Neutrophil (primary cell): ENCODE measurements around the gene MBTPS1.

Experiments used
- H3K27ac ChIP-seq: fragments of 200-600 bp; sonication (generic); 2 replicates; pipeline ENCODE4 v1.5.1; 2016; ENCODE audit warnings: mild to moderate bottlenecking, moderate library complexity
- H3K27me3 ChIP-seq: fragments of 200-600 bp; sonication (generic); 2 replicates; pipeline ENCODE4 v1.6.0; 2016; ENCODE audit warnings: mild to moderate bottlenecking
- H3K36me3 ChIP-seq: fragments of 200-600 bp; sonication (generic); 2 replicates; pipeline ENCODE4 v1.5.1; 2017
- H3K4me1 ChIP-seq, 2 experiments: fragments of 200-600 bp in 1 of 2; sonication (generic) in 1 of 2; 1 replicate in 1 of 2; 2 replicates in 1 of 2; pipeline versions ENCODE4 v1.5.1 to v1.6.1; 2013 to 2016; ENCODE audit warnings: low read depth in 1 of 2, low read length in 1 of 2, mild to moderate bottlenecking in 1 of 2, moderate library complexity in 1 of 2; ENCODE audit not compliant: control insufficient read depth in 1 of 2, insufficient read depth in 1 of 2
- H3K4me3 ChIP-seq, 2 experiments: fragments of 200-600 bp in 1 of 2; sonication (generic) in 1 of 2; 1 replicate in 1 of 2; 2 replicates in 1 of 2; pipeline ENCODE4 v1.5.1; 2013 to 2016; ENCODE audit warnings: low read depth in 1 of 2, low read length in 1 of 2, mild to moderate bottlenecking in 1 of 2, moderate library complexity in 1 of 2
- H3K9me3 ChIP-seq: fragments of 200-600 bp; sonication (generic); 2 replicates; pipeline ENCODE4 v1.5.1; 2016
- TF ChIP-seq, protein P1 (sequence below): fragments of 200-600 bp; sonication (generic); IDR thresholded peaks from 2 replicates; pipeline ENCODE4 v1.5.1; 2016; ENCODE audit warnings: antibody characterized with exemption

The MBTPS1 gene

GRCh38 chr16:84088695-84089395 lies 27.9 kb downstream of the MBTPS1 start:
- H3K27ac ChIP-seq, result peak overlapping the region; percentile 35
- H3K27me3 ChIP-seq, result no peaks in the 10 kb centered on the region
- H3K4me3 ChIP-seq, result no peak overlapping the region
- peaks cover 54% of the 10 kb centered on the region for H3K36me3 ChIP-seq
- peaks cover 32 to 47% of the 10 kb centered on the region in 2 experiments for H3K4me1 ChIP-seq
- TF ChIP-seq, protein P1, sequence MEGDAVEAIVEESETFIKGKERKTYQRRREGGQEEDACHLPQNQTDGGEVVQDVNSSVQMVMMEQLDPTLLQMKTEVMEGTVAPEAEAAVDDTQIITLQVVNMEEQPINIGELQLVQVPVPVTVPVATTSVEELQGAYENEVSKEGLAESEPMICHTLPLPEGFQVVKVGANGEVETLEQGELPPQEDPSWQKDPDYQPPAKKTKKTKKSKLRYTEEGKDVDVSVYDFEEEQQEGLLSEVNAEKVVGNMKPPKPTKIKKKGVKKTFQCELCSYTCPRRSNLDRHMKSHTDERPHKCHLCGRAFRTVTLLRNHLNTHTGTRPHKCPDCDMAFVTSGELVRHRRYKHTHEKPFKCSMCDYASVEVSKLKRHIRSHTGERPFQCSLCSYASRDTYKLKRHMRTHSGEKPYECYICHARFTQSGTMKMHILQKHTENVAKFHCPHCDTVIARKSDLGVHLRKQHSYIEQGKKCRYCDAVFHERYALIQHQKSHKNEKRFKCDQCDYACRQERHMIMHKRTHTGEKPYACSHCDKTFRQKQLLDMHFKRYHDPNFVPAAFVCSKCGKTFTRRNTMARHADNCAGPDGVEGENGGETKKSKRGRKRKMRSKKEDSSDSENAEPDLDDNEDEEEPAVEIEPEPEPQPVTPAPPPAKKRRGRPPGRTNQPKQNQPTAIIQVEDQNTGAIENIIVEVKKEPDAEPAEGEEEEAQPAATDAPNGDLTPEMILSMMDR, result no peak
- H3K9me3 ChIP-seq, result no peaks in the 10 kb centered on the region

DNA sequence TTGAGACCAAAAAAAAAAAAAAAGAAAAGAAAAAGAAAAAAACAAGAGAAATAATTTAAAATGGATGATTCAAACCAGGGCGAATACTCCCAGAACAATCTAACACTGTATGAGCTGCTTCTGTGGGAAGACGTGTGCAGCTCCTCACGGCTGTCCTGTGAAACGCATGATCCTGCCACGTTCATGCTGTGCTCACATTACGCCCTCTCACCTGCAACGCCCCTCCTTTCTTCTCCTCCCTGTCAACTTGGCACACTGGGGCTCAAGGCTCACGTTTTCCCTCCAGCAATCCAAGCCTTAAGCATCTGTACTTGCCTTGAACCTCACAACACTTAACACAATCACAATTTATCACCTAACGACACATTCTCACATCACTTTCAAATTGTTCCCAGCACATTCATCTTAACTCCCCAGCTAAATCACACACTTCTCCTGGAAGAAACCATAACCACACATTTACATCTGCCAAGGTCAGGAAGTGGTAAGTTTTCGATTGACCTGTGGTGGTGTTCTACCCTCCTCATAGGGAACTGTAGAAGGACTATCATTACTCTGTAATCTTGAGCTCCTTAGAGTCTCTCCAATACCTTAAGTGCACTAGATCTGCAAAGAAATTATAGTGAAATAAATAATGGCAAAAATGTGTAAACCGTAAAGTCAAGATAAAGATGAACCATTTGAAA lies 29.1 kb downstream of the MBTPS1 start:
- Histone ChIP-seq H3K27ac (no peak overlapping the region), H3K9me3 (no peaks in the 10 kb centered on the region), H3K4me1 (peaks cover 40 to 57% of the 10 kb centered on the region in 2 experiments), H3K27me3 (no peaks in the 10 kb centered on the region), H3K36me3 (peaks cover 42% of the 10 kb centered on the region), H3K4me3 (no peak overlapping the region)
- TF ChIP-seq, protein P1, result no peak

GRCh38 chr16:84087001-84087400 lies 29.7 kb downstream of the MBTPS1 start:
- Histone ChIP-seq H3K27me3 (no peaks in the 10 kb centered on the region), H3K4me3 (no peak overlapping the region), H3K27ac (no peak overlapping the region), H3K4me1 (peaks cover 46 to 63% of the 10 kb centered on the region in 2 experiments), H3K9me3 (no peaks in the 10 kb centered on the region), H3K36me3 (peaks cover 36% of the 10 kb centered on the region)
- TF ChIP-seq, protein P1, result no peak

DNA sequence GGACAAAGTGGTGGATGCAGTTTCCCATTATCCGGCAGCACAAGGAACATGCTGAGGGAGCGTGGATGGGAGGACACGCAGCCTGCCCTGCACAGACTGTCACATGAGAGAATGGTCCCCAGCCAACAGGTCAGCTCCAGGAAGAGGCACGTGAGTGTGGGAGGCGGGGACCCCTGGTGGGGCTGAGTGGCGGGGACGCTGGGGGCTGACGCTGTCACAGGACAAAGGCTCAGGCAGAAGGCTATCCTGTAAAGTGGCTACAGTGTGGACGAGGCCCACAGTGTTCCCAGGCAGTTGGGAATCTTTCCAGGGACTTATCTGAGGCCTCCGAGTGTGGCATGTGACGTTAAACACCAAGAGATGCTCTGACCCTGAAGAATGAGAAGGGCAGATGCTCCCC lies 30.4 kb downstream of the MBTPS1 start:
- Histone ChIP-seq H3K36me3 (peaks cover 33% of the 10 kb centered on the region), H3K9me3 (no peaks in the 10 kb centered on the region), H3K4me3 (peak overlapping the region in 1 of 2 experiments; percentile 19), H3K4me1 (peaks cover 46 to 63% of the 10 kb centered on the region in 2 experiments), H3K27ac (peak overlapping the region; percentile 83), H3K27me3 (no peaks in the 10 kb centered on the region)
- TF ChIP-seq, protein P1, result no peak

GRCh38 chr16:84085773-84086172 lies 31.0 kb downstream of the MBTPS1 start:
- TF ChIP-seq, protein P1, result no peak
- Histone ChIP-seq H3K27me3 (no peaks in the 10 kb centered on the region), H3K9me3 (no peaks in the 10 kb centered on the region), H3K4me3 (peak overlapping the region in 1 of 2 experiments; percentile 19), H3K27ac (peak overlapping the region; percentile 83), H3K4me1 (peaks cover 46 to 63% of the 10 kb centered on the region in 2 experiments), H3K36me3 (peaks cover 32% of the 10 kb centered on the region)
